ENCODE data around the gene WT1.

Gene WT1

DNA sequence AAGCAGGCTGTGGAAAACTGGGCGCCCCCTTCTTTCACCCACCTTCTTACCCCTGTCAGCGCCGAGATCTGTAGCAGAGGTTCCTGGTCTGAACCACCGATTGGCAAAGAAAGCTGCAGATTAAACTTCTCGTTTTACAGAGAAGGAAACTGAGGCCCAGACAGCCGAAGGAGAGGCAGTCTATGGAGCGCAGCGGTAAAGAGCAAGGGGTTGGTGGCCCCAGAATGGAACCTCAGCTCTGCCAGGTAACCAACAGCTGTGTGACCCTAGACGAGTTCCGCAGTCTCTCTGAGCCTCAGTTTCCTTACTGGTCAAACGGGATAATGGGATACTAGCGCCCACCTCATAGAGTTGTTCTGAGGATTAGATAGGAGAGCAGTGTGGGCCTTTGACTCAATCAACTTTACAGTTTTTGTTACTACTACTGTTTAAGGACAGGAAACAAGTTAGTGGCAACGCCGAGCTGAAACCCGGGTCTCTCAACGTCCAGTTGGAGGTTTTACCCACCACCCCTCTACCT lies 3.1 kb upstream of the WT1 start:
- no peak for DNase-seq

GRCh38 chr11:32437495-32438345 lies 2.4 kb upstream of the WT1 start:
- DNase-seq: no peak

DNA sequence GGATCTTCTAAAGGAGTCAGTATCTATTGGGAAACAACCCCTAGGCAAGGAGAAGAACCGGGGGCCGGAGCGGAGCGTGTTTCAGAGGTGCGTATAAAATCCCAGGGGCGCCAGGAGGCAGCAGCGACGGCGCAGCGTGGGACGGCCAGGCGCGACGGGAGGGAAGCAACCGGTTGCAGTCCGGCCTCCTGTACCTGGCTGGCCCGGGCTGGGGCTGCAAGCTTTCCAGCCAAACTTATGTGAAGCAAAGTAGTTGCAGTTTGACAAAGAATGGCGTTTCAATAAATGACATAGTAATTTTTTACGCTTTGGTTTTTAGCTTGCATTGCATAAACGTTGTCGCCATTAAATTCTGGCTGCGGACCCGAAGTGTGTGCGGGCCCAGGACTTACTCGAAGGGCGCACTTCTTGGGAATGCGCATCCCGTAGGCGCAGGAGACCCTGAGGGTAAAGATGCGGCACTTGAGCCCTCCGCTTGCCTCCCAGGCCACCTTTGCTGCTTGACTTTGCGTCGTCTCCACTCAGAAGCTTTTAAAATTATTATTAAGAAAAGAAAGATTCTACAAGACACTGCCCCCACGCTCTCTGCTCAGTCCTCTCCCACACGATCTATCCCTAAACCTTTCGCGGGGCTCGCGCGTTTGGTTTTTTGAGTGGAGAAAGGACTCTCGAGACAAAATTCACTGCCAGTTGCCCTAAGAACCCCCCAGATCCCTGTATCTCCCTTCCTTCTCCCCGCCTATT lies 1.6 kb upstream of the WT1 start:
- no peak for DNase-seq

GRCh38 chr11:32435942-32436750 lies 807 bp upstream of the WT1 start:
- peak; percentile 25 for DNase-seq

- peak; percentile 32 for DNase-seq
Observed at GRCh38 chr11:32435152-32435480, 223 bp downstream of the WT1 start.

DNA sequence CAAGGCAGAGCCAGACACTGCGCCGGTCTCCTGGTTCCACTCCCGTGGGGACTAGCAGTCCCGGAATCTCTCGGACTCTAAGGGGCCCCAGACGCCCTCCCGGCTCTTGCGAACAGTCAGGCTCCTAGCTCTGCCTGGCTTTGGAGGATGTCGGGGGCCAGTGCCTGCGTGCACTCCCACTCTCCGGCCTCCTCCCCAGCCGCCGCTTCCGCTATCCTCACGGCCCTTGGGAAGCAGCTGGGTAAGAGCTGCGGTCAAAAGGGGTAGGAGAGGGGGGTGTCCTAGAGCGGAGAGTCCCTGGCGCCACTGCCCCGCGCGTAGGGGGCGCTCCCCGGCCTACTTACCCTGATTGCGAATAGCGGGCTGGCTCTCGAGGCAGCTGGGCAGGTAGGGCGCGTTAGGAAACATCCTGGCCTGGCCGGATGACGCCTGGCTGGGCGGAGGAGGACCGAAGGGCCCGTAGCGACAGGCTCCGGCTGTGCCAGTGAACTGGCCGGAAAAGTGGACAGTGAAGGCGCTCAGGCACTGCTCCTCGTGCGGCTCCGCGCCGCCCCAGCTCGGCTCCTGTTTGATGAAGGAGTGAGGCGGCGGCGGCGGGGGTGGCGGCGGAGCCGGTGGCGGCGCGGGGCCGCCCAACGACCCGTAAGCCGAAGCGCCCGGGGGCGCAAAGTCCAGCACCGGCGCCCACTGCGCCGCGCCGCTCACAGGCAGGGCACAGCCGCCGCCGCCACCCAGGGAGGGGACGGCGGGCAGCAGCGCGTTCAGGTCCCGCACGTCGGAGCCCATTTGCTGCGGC lies 785 bp downstream of the WT1 start:
- DNase-seq: no peak

DNA sequence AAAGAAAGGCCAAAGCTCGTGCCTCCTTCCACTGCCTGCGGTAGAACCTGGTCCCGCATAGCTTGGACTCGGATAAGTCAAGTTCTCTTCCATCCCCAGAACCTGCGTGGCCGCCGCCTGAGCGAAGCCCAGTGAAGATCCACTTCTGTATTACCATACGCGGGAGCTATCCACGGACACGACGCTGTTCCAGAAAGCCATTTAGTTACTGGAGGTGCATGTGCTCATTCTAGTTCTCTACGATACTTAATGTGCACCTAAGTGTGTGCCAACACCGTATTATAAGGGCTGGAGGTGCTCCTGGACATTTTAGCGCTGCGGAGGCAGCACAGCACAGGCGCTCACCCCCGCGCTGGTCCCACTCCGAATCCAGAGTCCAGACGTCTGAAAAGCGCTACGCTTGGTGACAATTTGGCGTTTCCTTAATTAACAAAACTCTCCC lies 1.4 kb downstream of the WT1 start:
- no peak for DNase-seq

GRCh38 chr11:32433101-32433913 lies 2.0 kb downstream of the WT1 start:
- no peak for DNase-seq

DNA sequence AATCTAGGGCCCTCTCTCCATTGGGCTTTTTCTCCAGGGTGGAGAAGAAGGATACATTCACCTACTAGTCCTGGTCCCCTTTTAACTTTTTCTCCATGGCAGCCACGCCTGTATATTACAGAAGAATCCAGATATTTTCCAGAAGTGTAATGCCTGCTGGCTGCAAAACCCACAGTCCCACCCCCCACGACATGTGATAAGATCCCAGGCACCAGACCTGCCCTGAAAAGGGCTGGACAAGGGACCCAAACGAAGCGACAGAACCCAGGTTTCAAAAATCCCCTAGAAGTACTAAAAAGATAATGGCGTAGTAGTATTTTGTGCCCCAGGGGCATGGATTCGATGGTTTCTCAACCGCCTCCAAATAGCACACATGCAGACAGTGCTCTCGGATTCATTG lies 2.8 kb downstream of the WT1 start:
- DNase-seq: no peak

GRCh38 chr11:32430568-32431381 lies 4.6 kb downstream of the WT1 start:
- DNase-seq: no peak

GRCh38 chr11:32429477-32429876 lies 5.9 kb downstream of the WT1 start:
- no peak for DNase-seq

DNA sequence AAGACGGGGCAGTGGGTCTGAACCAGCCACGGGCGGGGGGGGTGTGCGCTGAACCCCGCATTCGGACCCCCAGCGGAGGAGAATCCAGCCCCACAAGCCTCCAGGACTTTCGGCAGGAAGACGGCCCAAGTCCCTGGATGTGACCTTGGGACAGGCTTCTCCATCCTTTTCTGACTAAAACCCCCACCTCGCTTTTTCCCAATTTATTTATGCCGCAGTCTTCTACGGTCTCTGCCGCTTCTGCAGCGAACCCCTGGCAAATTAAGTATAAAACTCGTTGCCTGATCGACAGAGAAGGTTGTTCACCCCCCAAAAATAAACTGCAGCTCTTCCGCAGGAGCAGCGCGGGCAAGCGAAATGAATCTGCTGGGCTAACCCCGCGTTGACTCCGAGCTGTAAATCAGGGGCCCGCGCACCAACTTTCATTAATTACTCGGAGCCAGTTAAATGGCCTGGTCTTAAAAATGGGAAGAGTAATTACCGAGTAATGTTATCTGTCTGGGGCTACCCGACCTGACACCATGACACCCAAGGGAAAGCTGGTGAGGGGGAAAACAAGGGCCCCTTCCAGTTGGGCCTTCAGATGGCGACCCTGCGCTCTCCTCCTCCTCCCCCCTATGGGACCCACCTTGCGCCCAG lies 6.6 kb downstream of the WT1 start:
- no peak for DNase-seq

DNA sequence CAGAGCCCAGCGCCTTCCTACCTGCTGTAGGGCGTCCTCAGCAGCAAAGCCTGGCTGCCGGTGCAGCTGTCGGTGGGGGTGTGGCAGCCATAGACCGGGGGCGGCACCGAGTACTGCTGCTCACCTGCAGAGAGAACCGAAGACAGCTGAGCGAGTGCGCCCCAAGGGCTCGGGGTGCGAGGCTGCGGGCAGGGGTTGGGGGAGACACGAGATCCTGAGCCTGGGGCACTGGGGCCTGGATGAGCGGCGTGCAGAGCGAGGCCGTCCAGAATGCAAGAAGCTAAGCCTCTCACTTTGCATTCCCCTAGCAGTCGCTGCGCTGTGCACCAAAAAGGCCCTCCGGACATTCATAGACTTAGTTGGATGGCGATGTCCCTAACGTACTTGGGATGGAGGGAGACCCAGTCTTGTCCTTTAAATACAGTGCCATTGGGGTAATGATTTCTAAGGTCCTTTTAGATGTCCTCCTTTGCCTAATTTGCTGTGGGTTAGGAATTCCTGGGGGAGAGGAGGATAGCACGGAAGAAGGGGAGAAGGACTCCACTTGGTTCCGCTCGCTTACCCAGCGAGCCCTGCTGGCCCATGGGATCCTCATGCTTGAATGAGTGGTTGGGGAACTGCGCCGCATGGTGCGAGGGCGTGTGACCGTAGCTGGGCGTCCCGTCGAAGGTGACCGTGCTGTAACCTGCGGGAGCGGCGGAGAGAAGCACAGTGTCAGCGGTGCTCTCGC lies 7.2 kb downstream of the WT1 start:
- DNase-seq: no peak

DNA sequence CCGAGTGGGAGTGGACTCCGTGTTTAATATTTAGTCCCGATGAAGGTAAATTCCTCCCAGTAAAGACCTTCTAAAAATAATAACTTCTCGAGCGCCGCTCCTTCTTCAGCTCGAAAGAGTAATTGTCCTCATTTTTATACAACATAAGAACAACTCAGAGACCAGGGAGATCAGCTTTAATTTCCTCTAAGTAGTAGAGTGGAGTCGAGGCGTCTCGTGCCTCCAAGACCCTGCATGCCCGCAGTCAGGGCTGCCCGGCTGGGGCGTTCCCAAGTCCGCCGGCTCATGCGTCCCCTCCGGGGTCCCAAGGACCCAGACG lies 7.8 kb downstream of the WT1 start:
- no peak for DNase-seq

DNA sequence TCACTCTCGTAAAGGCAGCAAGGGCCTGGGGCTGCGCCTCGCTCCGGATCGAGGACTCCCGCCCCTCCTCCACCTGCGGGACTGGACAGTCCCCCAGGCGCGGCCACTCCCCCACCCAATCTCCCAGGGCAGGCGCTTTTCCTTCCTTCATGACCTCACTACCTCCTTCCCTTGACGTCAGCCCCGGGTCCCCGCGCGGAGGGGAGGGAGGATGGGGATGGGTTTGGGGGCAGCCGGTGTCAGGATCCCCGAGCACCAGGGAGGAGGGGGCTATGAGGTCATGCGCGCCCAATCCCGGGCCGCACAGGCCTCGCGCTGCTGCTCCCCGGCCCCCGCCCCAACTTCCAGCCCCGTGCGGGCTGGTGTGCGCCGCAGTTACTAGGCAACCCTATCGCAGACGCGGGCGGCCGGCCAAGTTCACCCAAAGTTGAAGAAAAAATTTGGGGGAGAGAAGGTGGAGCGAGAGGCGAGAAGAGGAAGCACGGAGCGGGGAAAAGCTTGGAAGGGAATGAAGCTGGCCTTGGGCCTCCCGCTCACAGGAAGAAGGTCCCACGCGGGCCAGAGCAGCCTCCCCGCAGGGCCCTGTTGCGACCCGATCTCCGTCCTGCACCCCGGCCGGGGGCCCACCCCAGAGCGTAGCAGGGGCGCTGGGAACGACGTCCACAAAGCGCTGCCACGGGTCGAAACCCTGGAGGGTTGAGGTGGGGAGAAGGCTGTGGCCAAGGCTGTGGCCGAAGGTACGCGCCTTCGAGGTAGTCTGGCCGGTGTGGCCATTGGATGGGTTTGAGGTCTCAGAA lies 8.3 kb downstream of the WT1 start:
- DNase-seq: no peak

- no peak for DNase-seq
Observed at GRCh38 chr11:32426192-32426591, 9.1 kb downstream of the WT1 start.

- DNase-seq: no peak
Observed at GRCh38 chr11:32425761-32426160, 9.6 kb downstream of the WT1 start.

- DNase-seq: no peak
Observed at GRCh38 chr11:32422545-32422944, 12.8 kb downstream of the WT1 start.

DNA sequence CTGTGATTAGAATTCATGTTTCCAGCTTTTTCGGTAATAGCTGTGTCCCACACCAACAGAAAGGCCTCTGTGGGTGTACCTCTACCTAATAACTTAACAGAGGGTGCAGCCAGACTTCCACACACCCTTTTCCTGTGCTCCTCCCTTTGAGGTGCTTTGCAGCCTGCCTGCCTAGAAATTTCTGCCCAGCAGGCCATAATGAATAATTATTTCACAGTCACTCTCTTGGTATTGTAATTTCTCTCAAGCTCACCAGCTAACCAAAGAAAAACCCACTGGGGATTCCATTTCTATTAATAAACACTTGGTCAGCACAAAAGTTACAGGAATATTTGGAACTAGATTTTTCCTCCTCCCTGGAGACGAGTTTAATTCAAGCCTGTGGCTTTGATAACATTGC lies 13.3 kb downstream of the WT1 start:
- DNase-seq: no peak
